Measurements from ENCODE around the gene XAB2.

XAB2 gene

GRCh38 chr19:7672522-7672921, 43.2 kb upstream of the XAB2 start:
- CTCF ChIA-PET: interaction anchor here (1.2 to 3.2 kb wide), 2 partner anchors 8 to 104 kb away, joined by 4 to 13 read pairs; partner anchors contain the start of gene TRAPPC5

GRCh38 chr19:7670790-7671189, 41.4 kb upstream of the XAB2 start:
- ChIA-PET CTCF (interaction anchor here (1.2 to 3.2 kb wide), 2 partner anchors 10 to 18 kb away, joined by 3 to 13 read pairs; partner anchors contain the start of gene TRAPPC5), POLR2A (interaction anchor here (0.6 kb wide), 1 partner anchor 227 kb away, joined by 3 read pairs; no protein-coding TSS in a partner anchor)
- TF ChIP-seq CTCF (IDR thresholded peaks at IDR 0.05; ENCODE audit: control extremely low read depth, extremely low read depth, low read depth, missing control alignments): no peak
- no peak for DNase-seq (ENCODE audit: extremely low spot score)

More at GRCh38 chr19:7672522-7672921, 43.2 kb upstream of the XAB2 start:
- POLR2A ChIA-PET: no interaction called here
- DNase-seq (ENCODE audit: extremely low spot score): no peak
- no peak for TF ChIP-seq CTCF (IDR thresholded peaks at IDR 0.05; ENCODE audit: control extremely low read depth, extremely low read depth, low read depth, missing control alignments)

- no peak for DNase-seq (ENCODE audit: extremely low spot score)
- CTCF ChIA-PET: interaction anchor here (1.1 to 3.2 kb wide), 4 partner anchors 9 to 129 kb away, joined by 3 to 13 read pairs (median 4); partner anchors contain the start of gene TRAPPC5
- POLR2A ChIA-PET: no interaction called here
- no peak for TF ChIP-seq CTCF (IDR thresholded peaks at IDR 0.05; ENCODE audit: control extremely low read depth, extremely low read depth, low read depth, missing control alignments)
These were observed 40.9 kb upstream of the XAB2 start for GRCh38 chr19:7670150-7670783.

- CTCF ChIA-PET: interaction anchor here (1.1 to 3.2 kb wide), 5 partner anchors 8 to 129 kb away, joined by 3 to 20 read pairs (median 5); partner anchors contain the start of gene TRAPPC5
These were observed 40.3 kb upstream of the XAB2 start for GRCh38 chr19:7669641-7670040.

GRCh38 chr19:7668842-7669241, 39.5 kb upstream of the XAB2 start, which contains the start of gene RETN:
TSS of gene RETN (plus strand) at chr19:7669049. CDS start at chr19:7669327, 278 bp downstream.
- no peak for TF ChIP-seq CTCF (IDR thresholded peaks at IDR 0.05; ENCODE audit: control extremely low read depth, extremely low read depth, low read depth, missing control alignments)
- POLR2A ChIA-PET: interaction anchor here (0.5 to 0.8 kb wide), 2 partner anchors 10 to 15 kb away, joined by 3 read pairs; no protein-coding TSS in a partner anchor
- DNase-seq (ENCODE audit: extremely low spot score): no peak
- CTCF ChIA-PET: interaction anchor here (1.1 to 2.9 kb wide), 3 partner anchors 12 to 130 kb away, joined by 3 to 20 read pairs (median 5); partner anchors contain the start of gene TRAPPC5

More at GRCh38 chr19:7669641-7670040, 40.3 kb upstream of the XAB2 start:
- POLR2A ChIA-PET: interaction anchor here (0.5 to 0.8 kb wide), 2 partner anchors 9 to 15 kb away, joined by 3 read pairs; no protein-coding TSS in a partner anchor
- no peak for DNase-seq (ENCODE audit: extremely low spot score)
- no peak for TF ChIP-seq CTCF (IDR thresholded peaks at IDR 0.05; ENCODE audit: control extremely low read depth, extremely low read depth, low read depth, missing control alignments)

GRCh38 chr19:7665076-7665475, 35.7 kb upstream of the XAB2 start:
- DNase-seq (ENCODE audit: extremely low spot score): no peak
- no peak for TF ChIP-seq CTCF (IDR thresholded peaks at IDR 0.05; ENCODE audit: control extremely low read depth, extremely low read depth, low read depth, missing control alignments)
- CTCF ChIA-PET: interaction anchor here (1.2 to 5.0 kb wide), 3 partner anchors 13 to 17 kb away, joined by 3 to 24 read pairs (median 4); partner anchors contain the start of gene TRAPPC5
- POLR2A ChIA-PET: no interaction called here

Data from GM10248 (cell line).